GM12872 (cell line): Measurements from ENCODE around the gene ALX1.

ENCODE experiments used
- CTCF ChIP-seq: IDR thresholded peaks from 3 replicates; pipeline ENCODE4 v1.5.1; 2011; ENCODE audit warnings: low read depth, mild to moderate bottlenecking, low read length, moderate library complexity; ENCODE audit not compliant: insufficient read depth

ALX1 gene

GRCh38 chr12:85280165-85280983 lies at the start of gene ALX1:
Gene ALX1 (plus strand): TSS chr12:85280220. CDS start chr12:85280262, 42 bp downstream.
- TF ChIP-seq CTCF: no peak

DNA sequence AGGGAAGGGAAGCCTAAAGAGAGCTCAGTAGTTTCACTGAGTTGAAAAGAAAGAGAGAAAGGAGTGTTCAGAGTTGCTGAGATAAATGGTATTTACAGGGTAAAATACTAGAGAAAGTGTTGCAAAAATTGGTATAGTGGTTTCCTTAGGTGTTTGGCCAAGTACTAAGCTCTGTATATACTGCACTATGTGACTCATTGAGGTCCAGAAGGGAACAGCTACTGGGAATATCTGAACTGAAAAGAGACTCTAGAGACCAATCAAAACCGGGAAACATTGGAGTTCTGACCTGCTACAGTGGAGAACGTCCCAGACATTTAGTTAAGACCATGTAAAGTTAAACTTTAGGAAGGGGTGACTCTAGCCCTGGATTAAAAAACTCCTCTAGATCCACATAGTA lies 42.7 kb upstream of the ALX1 start:
- TF ChIP-seq CTCF: no peak

DNA sequence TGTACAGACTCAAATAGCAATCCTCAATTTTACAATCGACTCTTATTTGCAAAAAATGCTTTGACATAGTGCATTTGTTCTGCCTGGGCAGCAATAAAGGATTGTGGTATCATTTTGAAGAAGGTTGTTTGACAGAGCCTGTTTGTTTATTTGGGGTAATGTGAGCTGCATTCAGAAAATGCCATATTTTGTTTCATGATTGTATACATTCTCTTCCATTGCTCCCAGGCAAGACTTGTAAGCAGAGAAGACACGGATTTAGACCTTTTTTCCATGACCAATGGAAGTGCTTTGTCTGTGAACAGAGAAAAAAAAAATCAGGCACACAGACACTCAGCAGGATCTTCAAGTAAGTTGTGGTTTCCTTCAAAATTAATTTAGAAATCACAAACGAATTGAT lies 35.5 kb upstream of the ALX1 start:
- no peak for TF ChIP-seq CTCF

GRCh38 chr12:85253853-85254252 lies 26.2 kb upstream of the ALX1 start:
- TF ChIP-seq CTCF: no peak

DNA sequence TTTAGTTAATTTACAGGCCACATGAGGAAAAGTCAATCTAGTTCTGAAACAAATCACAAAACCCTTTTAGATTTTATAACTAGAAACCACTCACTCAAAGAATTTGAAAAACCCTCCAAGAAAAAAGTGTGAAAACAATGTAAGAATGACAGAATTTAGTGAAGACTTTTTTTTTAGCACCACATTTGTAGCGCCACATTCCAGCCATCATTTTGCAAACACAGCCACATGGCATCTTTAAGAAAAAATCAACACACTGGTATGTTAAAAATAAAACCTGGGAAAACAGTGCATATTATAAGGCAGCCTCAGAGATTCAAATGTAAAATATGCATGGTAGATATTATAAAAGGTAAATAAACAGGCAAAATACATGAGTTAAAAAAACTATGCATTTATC lies 22.3 kb upstream of the ALX1 start:
- TF ChIP-seq CTCF: no peak

DNA sequence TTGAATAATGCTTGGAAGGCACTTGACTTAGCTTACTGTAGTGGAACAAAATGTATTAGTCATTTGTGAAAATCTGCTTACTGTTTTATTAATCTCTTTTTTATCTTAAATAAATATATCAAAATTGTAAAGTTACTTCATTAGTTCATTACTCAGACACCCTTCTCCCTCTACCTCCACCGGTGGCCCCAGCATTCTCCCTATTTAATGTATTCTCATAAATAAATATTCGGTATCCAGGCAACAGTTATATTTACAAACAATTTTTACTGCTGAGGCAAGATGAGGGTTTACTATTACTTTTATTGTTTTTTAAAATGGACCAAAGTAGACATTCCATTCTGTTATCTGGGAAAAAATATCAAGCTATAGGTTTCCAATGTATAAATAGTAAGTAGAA lies 19.6 kb upstream of the ALX1 start:
- no peak for TF ChIP-seq CTCF

DNA sequence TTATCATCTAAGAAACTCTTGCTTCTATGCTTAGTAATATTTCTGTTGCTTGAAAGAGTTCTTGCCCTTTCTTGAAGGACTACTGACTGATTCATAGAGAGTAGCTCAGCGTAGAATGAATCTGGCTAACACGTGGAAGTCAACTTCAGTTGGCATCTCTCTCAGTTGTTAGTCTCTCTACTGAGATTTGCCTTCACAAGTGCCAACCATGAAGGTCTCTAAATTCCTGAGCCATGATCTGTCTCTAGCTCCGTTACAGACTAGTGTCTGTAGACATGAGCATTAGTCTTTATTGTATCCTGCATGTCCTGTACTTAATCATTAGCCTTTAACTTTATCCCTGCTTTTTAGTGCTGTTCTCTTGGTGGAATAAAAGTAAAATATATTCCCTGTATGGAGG lies 19.1 kb upstream of the ALX1 start:
- no peak for TF ChIP-seq CTCF
